Measurements from ENCODE around the gene DIAPH3. TPM values are rescaled to one million over a fixed set of nuclear protein-coding genes. Genes with fewer than 3 reads are reported as not detected.

DIAPH3 gene
- total and polyA plus RNA-seq, 4 donors: 0.35 to 6.7 (median 1.1) TPM

DNA sequence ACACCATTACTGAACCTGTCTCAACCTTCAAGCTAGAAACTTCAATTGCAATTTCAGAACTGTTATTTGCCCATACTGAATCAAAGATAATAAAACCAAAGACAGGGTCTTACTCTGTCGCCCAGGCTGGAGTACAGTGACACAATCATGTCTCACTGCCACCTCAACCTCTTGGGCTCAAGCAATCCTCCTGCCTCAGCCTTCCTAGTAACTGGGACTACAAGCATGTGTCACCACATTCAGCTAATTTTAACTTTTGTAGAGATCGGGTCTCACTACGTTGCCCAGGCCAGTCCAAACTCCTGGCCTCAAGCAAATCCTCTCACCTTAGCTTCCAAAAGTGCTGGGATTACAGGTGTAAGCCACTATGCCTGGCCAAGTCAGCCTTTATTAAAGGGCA lies 143.4 kb downstream of the DIAPH3 start:
- Histone ChIP-seq H3K27ac (ENCODE audit: low read depth in 1 of 2, low read length in 1 of 2) (no peak overlapping the region), H3K36me3 (ENCODE audit: control insufficient read depth in 4 of 4, insufficient read depth in 4 of 4, low read length in 4 of 4) (peaks cover 0 to 6% (median 0%) of the 10 kb centered on the region in 4 donors), H3K9me3 (ENCODE audit: control insufficient read depth in 4 of 4, insufficient read depth in 3 of 4, low read length in 3 of 4) (peaks cover 0 to 3% (median 0%) of the 10 kb centered on the region in 4 donors), H3K27me3 (ENCODE audit: control insufficient read depth in 3 of 3, insufficient read depth in 3 of 3, low read length in 2 of 3) (no peaks in the 10 kb centered on the region), H3K4me1 (ENCODE audit: control insufficient read depth in 5 of 5, insufficient read depth in 5 of 5, low read length in 5 of 5) (no peaks in the 10 kb centered on the region), H3K4me3 (no peak overlapping the region), H3K9ac (ENCODE audit: insufficient read depth in 1 of 2, low read length in 2 of 2) (no peak overlapping the region)
- DNase-seq (no peak), ATAC-seq (ENCODE audit: insufficient read depth, low FRiP score) (no peak)
- TF ChIP-seq, protein P1, sequence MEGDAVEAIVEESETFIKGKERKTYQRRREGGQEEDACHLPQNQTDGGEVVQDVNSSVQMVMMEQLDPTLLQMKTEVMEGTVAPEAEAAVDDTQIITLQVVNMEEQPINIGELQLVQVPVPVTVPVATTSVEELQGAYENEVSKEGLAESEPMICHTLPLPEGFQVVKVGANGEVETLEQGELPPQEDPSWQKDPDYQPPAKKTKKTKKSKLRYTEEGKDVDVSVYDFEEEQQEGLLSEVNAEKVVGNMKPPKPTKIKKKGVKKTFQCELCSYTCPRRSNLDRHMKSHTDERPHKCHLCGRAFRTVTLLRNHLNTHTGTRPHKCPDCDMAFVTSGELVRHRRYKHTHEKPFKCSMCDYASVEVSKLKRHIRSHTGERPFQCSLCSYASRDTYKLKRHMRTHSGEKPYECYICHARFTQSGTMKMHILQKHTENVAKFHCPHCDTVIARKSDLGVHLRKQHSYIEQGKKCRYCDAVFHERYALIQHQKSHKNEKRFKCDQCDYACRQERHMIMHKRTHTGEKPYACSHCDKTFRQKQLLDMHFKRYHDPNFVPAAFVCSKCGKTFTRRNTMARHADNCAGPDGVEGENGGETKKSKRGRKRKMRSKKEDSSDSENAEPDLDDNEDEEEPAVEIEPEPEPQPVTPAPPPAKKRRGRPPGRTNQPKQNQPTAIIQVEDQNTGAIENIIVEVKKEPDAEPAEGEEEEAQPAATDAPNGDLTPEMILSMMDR (IDR thresholded peaks at IDR 0.05; ENCODE audit: control extremely low read depth, extremely low read depth): no peak
- WGBS, 2 donors: 93 to 97% methylated on average over 3 of the region's 3 CpGs

DNA sequence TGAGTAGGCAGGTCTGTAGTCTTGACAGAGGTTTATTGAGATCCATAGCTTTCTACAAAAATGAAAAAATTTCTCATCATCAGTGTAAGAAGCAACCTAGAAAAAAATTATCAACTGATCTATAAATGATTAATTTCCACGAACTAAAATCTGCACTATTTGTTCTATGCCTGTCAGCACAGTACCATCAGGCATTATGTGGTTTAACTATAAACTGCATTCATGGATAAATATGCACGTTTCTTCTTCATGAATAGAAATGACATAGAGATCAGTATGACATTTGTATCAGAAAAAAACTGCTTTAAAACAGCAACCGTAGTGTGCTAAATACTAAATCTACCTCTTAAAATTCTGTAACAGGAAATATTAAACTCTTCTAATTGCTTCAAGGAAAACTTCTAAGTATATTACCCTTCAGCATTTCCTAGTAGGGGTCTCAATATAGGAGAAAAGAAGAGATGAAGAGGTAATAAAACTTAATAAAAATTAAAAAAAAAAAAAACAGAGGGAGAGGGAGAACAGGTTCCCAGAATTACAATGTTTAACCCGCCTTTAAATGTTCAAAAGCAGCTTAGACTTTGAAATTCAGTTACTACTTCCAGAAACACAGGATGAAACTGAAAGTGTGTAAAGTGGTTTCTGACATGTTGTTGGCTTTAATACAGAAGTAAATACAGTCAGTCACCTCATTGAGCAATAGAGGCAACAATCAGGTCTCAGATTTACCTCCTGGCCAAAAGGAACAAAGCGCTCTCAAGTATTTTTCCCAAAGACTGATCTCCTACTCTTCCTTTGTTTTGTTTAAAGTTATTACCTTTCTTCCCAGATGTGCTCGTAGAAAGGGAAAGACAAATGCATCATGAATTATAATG lies 144.4 kb downstream of the DIAPH3 start:
- Histone ChIP-seq H3K27me3 (ENCODE audit: control insufficient read depth in 3 of 3, insufficient read depth in 3 of 3, low read length in 2 of 3) (no peaks in the 10 kb centered on the region), H3K9ac (ENCODE audit: insufficient read depth in 1 of 2, low read length in 2 of 2) (no peak overlapping the region), H3K36me3 (ENCODE audit: control insufficient read depth in 4 of 4, insufficient read depth in 4 of 4, low read length in 4 of 4) (no peaks in the 10 kb centered on the region), H3K27ac (ENCODE audit: low read depth in 1 of 2, low read length in 1 of 2) (no peak overlapping the region), H3K4me1 (ENCODE audit: control insufficient read depth in 5 of 5, insufficient read depth in 5 of 5, low read length in 5 of 5) (no peaks in the 10 kb centered on the region), H3K4me3 (no peak overlapping the region), H3K9me3 (ENCODE audit: control insufficient read depth in 4 of 4, insufficient read depth in 3 of 4, low read length in 3 of 4) (no peaks in the 10 kb centered on the region)
- 42 to 66% methylated on average over 6 of the region's 6 CpGs for WGBS, 2 donors
- ATAC-seq (ENCODE audit: insufficient read depth, low FRiP score): peak; percentile 62
- TF ChIP-seq, protein P1 (IDR thresholded peaks at IDR 0.05; ENCODE audit: control extremely low read depth, extremely low read depth): no peak
- DNase-seq: peak in 2 of 3 donors; percentile 14 to 46

DNA sequence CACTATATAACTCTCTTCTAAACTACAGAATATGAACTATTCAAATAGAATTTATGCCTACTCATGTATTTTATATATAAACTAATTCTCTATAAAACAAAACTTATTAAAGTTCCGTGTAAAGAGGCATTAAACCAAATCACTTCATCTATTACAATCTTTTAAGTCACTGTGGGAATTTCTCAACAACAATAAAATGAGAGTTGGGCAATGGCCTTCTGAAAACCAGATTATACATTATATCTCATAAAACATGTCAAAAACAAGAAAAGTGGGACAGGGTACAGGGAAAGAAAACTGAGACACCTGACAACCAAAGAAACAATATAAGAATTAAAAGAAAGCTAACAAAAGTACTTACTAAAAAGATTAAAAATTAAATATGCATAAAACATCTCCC lies 145.2 kb downstream of the DIAPH3 start:
- no peak for ATAC-seq (ENCODE audit: insufficient read depth, low FRiP score)
- H3K27me3 ChIP-seq (ENCODE audit: control insufficient read depth in 3 of 3, insufficient read depth in 3 of 3, low read length in 2 of 3): no peaks in the 10 kb centered on the region
- H3K9me3 ChIP-seq (ENCODE audit: control insufficient read depth in 4 of 4, insufficient read depth in 3 of 4, low read length in 3 of 4): no peaks in the 10 kb centered on the region
- H3K36me3 ChIP-seq (ENCODE audit: control insufficient read depth in 4 of 4, insufficient read depth in 4 of 4, low read length in 4 of 4): no peaks in the 10 kb centered on the region
- DNase-seq: no peak
- no peaks in the 10 kb centered on the region for H3K4me1 ChIP-seq (ENCODE audit: control insufficient read depth in 5 of 5, insufficient read depth in 5 of 5, low read length in 5 of 5)
- 84 to 86% methylated on average over 1 of the region's 1 CpG for WGBS, 2 donors
- H3K27ac ChIP-seq (ENCODE audit: low read depth in 1 of 2, low read length in 1 of 2): no peak overlapping the region
- no peak overlapping the region for H3K9ac ChIP-seq (ENCODE audit: insufficient read depth in 1 of 2, low read length in 2 of 2)
- TF ChIP-seq, protein P1 (IDR thresholded peaks at IDR 0.05; ENCODE audit: control extremely low read depth, extremely low read depth): no peak
- H3K4me3 ChIP-seq: no peak overlapping the region
